Mesothelial cell of epicardium (in vitro differentiated cells): ENCODE data around the gene ATP6V0E1. TPM values are rescaled to one million over a fixed set of nuclear protein-coding genes. Genes with fewer than 3 reads are reported as not detected.

Experiments
- DNase-seq, 2 experiments: peaks; one replicate each; pipeline ENCODE4 v3.0.0; 2021; ENCODE audit warnings: low spot score in 2 of 2; ENCODE audit not compliant: unreplicated experiment in 2 of 2
- H3K27ac Mint-ChIP-seq: 2 replicates; pipeline ENCODE4 v1.8.0; 2021; ENCODE audit warnings: mixed read lengths
- H3K27me3 Mint-ChIP-seq: 2 replicates; pipeline ENCODE4 v1.8.0; 2021; ENCODE audit warnings: low read depth, mixed read lengths
- H3K36me3 Mint-ChIP-seq: 2 replicates; pipeline ENCODE4 v1.8.0; 2021; ENCODE audit warnings: mixed read lengths
- H3K4me1 Mint-ChIP-seq: 2 replicates; pipeline ENCODE4 v1.8.0; 2021; ENCODE audit warnings: mixed read lengths
- H3K4me3 Mint-ChIP-seq: 2 replicates; pipeline ENCODE4 v1.8.0; 2021; ENCODE audit warnings: mild to moderate bottlenecking, moderate library complexity, mixed read lengths
- H3K9me3 Mint-ChIP-seq: 2 replicates; pipeline ENCODE4 v1.8.0; 2021; ENCODE audit warnings: mixed read lengths
- CTCF ChIP-seq: fragments of 200-600 bp; sonication (generic); IDR thresholded peaks from one replicate; pipeline ENCODE4 v1.5.0; 2021; ENCODE audit warnings: antibody characterized with exemption; ENCODE audit not compliant: unreplicated experiment
- total RNA-seq: library from RNA; stranded (reverse); gene quantifications from 3 replicates; pipeline ENCODE4 v1.2.1, GENCODE V29; 2021

ATP6V0E1 gene
- total RNA-seq, 1 donor from 2014 or later: 116 TPM

- TF ChIP-seq CTCF: no peak
- Mint-ChIP-seq H3K27ac (no peak overlapping the region), H3K36me3 (peaks cover 32% of the 10 kb centered on the region), H3K9me3 (no peaks in the 10 kb centered on the region), H3K4me1 (peaks cover 10% of the 10 kb centered on the region), H3K27me3 (no peaks in the 10 kb centered on the region), H3K4me3 (no peak overlapping the region)
- DNase-seq: no peak
Observed at GRCh38 chr5:173018358-173018757, 34.8 kb downstream of the ATP6V0E1 start.

GRCh38 chr5:173020154-173020581, 36.6 kb downstream of the ATP6V0E1 start:
- Mint-ChIP-seq H3K27ac (no peak overlapping the region), H3K9me3 (peaks cover 3% of the 10 kb centered on the region), H3K4me1 (peaks cover 10% of the 10 kb centered on the region), H3K27me3 (no peaks in the 10 kb centered on the region), H3K36me3 (peaks cover 36% of the 10 kb centered on the region), H3K4me3 (no peak overlapping the region)
- no peak for DNase-seq
- TF ChIP-seq CTCF: no peak

- TF ChIP-seq CTCF: no peak
Observed at GRCh38 chr5:173020643-173021042, 37.1 kb downstream of the ATP6V0E1 start.

GRCh38 chr5:173025651-173026050, 42.1 kb downstream of the ATP6V0E1 start:
- no peak for DNase-seq
- Mint-ChIP-seq H3K4me3 (no peak overlapping the region), H3K9me3 (peaks cover 3% of the 10 kb centered on the region), H3K27me3 (no peaks in the 10 kb centered on the region), H3K36me3 (peaks cover 18% of the 10 kb centered on the region), H3K4me1 (no peaks in the 10 kb centered on the region), H3K27ac (no peak overlapping the region)
- TF ChIP-seq CTCF: no peak

More at GRCh38 chr5:173020643-173021042, 37.1 kb downstream of the ATP6V0E1 start:
- Mint-ChIP-seq H3K4me3 (no peak overlapping the region), H3K27ac (no peak overlapping the region), H3K36me3 (peaks cover 36% of the 10 kb centered on the region), H3K9me3 (peaks cover 3% of the 10 kb centered on the region), H3K4me1 (peaks cover 10% of the 10 kb centered on the region), H3K27me3 (no peaks in the 10 kb centered on the region)
- no peak for DNase-seq

GRCh38 chr5:173027905-173028304, 44.3 kb downstream of the ATP6V0E1 start:
- Mint-ChIP-seq H3K27ac (peak overlapping the region; percentile 26), H3K9me3 (peaks cover 3% of the 10 kb centered on the region)

More at GRCh38 chr5:173027905-173028304, 44.3 kb downstream of the ATP6V0E1 start:
- H3K36me3 Mint-ChIP-seq: peaks cover 3% of the 10 kb centered on the region
- no peak for DNase-seq
- H3K4me1 Mint-ChIP-seq: no peaks in the 10 kb centered on the region
- H3K27me3 Mint-ChIP-seq: no peaks in the 10 kb centered on the region
- TF ChIP-seq CTCF: no peak
- H3K4me3 Mint-ChIP-seq: no peak overlapping the region
